Tibial nerve (tissue), 4 donors: ENCODE measurements around the gene SMTNL1. TPM values are rescaled to one million over a fixed set of nuclear protein-coding genes. Genes with fewer than 3 reads are reported as not detected.

Source experiments
- DNase-seq, 2 donors: peaks; one replicate each; pipeline ENCODE4 v3.0.0-alpha.2; 2019; ENCODE audit warnings: low spot score in 2 of 2
- H3K27ac ChIP-seq, 4 donors: fragments of 200-600 bp; sonication (generic) in 3 of 4; one replicate each; pipeline ENCODE4 v1.5.1; 2017 to 2019; ENCODE audit warnings: mild to moderate bottlenecking in 1 of 4
- H3K27me3 ChIP-seq, 2 donors: fragments of 200-600 bp; sonication (generic) in 1 of 2; one replicate each; pipeline versions ENCODE4 v1.5.1 to v1.6.0; 2017 to 2019
- H3K36me3 ChIP-seq, 3 donors: fragments of 200-600 bp; sonication (generic); one replicate each; pipeline ENCODE4 v1.5.1; 2018 to 2019
- H3K4me1 ChIP-seq, 4 donors: fragments of 200-600 bp; sonication (generic) in 3 of 4; one replicate each; pipeline ENCODE4 v1.5.1; 2017 to 2019
- H3K4me3 ChIP-seq, 4 donors: fragments of 200-600 bp; sonication (generic) in 3 of 4; one replicate each; pipeline ENCODE4 v1.5.1; 2017 to 2019; ENCODE audit warnings: mild to moderate bottlenecking in 1 of 4, moderate library complexity in 1 of 4
- H3K9me3 ChIP-seq, 4 donors: fragments of 200-600 bp; sonication (generic) in 3 of 4; one replicate each; pipeline ENCODE4 v1.5.1; 2017 to 2019
- EP300 ChIP-seq, 2 donors: sonication (generic); formaldehyde crosslinking; IDR thresholded peaks; one replicate each; pipeline ENCODE4 v1.6.1; 2017; ENCODE audit warnings: antibody characterized with exemption in 2 of 2, mild to moderate bottlenecking in 1 of 2
- POLR2A ChIP-seq, 2 donors: fragments of 450-650 bp; IDR thresholded peaks; one replicate each; pipeline ENCODE4 v1.6.1; 2017; ENCODE audit warnings: antibody characterized with exemption in 2 of 2, mild to moderate bottlenecking in 2 of 2, moderate library complexity in 2 of 2
- WGBS, 2 donors: methylation state at CpG; one replicate each; pipeline ENCODE4 v1.1.5; 2018; 5-methylcytosine and 5-hydroxymethylcytosine counted together
- total RNA-seq, 4 donors: library from RNA; depleted of rRNA; stranded (reverse); fragments of >200 nt; gene quantifications; one replicate each; pipeline ENCODE4 v1.1.0, GENCODE V29; 2016
- TF ChIP-seq, protein P1 (sequence below), 5 experiments: fragments of 200-600 bp in 3 of 5; fragments of 450-650 bp in 2 of 5; sonication (generic) in 3 of 5; IDR thresholded peaks; one replicate each; pipeline ENCODE4 v1.5.1; 2016 to 2019; ENCODE audit warnings: antibody characterized with exemption in 5 of 5, mild to moderate bottlenecking in 3 of 5, moderate library complexity in 2 of 5

The SMTNL1 gene
- total RNA-seq, 4 donors from 2014 or later: not detected

DNA sequence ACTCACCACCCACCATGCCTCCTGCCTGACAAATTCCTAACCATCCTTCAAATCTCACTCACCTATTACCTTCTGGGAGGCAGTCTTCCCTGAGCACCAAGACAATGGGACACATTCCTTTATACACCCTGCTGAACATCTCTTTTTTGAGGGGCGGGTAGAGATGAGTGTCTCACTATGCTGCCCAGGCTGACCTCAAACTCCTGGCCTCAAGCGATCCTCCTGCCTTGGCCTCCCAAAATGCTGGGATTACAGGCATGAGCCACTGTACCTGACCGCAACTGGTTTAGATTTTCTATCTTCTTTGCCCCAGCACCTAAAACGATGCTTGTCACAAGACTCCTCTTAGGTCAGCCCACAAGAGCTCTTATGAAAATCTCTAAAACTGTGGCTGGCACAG lies 14.0 kb upstream of the SMTNL1 start:
- Histone ChIP-seq H3K27me3 (no peaks in the 10 kb centered on the region), H3K36me3 (peaks cover 0 to 19% (median 0%) of the 10 kb centered on the region in 3 donors), H3K4me1 (no peaks in the 10 kb centered on the region), H3K9me3 (no peaks in the 10 kb centered on the region), H3K4me3 (no peak overlapping the region), H3K27ac (no peak overlapping the region)
- no peak for TF ChIP-seq POLR2A (IDR thresholded peaks at IDR 0.05)
- TF ChIP-seq, protein P1, sequence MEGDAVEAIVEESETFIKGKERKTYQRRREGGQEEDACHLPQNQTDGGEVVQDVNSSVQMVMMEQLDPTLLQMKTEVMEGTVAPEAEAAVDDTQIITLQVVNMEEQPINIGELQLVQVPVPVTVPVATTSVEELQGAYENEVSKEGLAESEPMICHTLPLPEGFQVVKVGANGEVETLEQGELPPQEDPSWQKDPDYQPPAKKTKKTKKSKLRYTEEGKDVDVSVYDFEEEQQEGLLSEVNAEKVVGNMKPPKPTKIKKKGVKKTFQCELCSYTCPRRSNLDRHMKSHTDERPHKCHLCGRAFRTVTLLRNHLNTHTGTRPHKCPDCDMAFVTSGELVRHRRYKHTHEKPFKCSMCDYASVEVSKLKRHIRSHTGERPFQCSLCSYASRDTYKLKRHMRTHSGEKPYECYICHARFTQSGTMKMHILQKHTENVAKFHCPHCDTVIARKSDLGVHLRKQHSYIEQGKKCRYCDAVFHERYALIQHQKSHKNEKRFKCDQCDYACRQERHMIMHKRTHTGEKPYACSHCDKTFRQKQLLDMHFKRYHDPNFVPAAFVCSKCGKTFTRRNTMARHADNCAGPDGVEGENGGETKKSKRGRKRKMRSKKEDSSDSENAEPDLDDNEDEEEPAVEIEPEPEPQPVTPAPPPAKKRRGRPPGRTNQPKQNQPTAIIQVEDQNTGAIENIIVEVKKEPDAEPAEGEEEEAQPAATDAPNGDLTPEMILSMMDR (IDR thresholded peaks at IDR 0.05): no peak
- TF ChIP-seq EP300 (IDR thresholded peaks at IDR 0.05): no peak
- DNase-seq: no peak
- 83 to 95% methylated on average over 4 of the region's 4 CpGs for WGBS, 2 donors

DNA sequence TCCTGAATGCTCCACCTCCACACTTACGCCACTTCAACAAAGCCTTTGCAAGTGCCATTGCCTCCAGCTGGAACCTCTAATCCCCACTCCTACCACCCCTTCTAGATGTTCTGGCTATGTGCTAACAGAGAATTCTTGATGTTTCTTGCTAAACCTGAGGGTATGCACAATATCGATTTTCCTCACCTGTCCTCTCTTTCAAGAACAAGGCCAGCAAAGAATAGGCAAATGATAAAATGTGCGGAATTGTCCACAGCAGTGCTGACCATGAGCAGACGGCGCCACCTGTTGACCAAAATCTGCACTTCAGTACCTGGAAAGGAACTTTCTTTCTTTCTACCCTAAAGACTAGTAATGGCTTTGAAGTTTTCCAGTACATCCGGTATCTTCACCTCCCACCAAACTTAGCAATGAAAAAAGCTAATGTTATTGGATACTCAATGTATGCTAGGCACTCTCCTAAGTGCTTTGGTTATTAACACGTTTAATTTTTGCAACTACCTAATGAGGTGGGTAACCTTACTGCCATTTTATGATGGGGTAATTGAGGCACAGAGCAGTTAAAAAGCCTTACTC lies 10.3 kb upstream of the SMTNL1 start:
- no peak overlapping the region for H3K27ac ChIP-seq
- no peaks in the 10 kb centered on the region for H3K27me3 ChIP-seq
- peaks cover 0 to 24% (median 10%) of the 10 kb centered on the region in 4 donors for H3K4me1 ChIP-seq
- 16 to 18% methylated on average over 7 of the region's 7 CpGs for WGBS, 2 donors
- peaks cover 0 to 24% (median 0%) of the 10 kb centered on the region in 3 donors for H3K36me3 ChIP-seq
- no peaks in the 10 kb centered on the region for H3K9me3 ChIP-seq
- TF ChIP-seq, protein P1 (IDR thresholded peaks at IDR 0.05): peak; percentile 85 to 91 (median 87)
- TF ChIP-seq EP300 (IDR thresholded peaks at IDR 0.05) (peak in 1 of 2 donors; percentile 36), POLR2A (IDR thresholded peaks at IDR 0.05) (no peak)
- H3K4me3 ChIP-seq: no peak overlapping the region
- DNase-seq: peak; percentile 72 to 95

DNA sequence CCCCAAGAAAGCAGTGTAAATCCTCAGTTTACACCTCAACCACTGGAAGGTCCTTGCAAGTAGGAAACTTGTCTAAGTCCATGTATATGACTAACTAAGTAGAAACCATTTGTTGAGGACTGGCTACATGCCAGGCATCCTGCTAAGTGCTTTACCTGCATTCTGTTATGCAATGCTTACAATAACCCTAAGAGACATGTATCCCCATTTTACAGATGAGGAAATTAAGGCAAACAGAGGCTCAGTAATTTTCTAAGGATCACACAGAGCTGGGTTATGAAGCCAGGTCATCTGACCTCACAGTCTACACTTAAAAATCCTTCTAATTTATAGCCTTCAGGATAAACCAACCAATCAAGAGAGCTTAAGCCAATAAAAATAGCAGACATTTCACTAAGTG lies 8.4 kb upstream of the SMTNL1 start:
- no peak for DNase-seq
- H3K9me3 ChIP-seq: no peaks in the 10 kb centered on the region
- H3K27me3 ChIP-seq: no peaks in the 10 kb centered on the region
- H3K4me3 ChIP-seq: no peak overlapping the region
- TF ChIP-seq EP300 (IDR thresholded peaks at IDR 0.05) (no peak), POLR2A (IDR thresholded peaks at IDR 0.05) (no peak)
- TF ChIP-seq, protein P1 (IDR thresholded peaks at IDR 0.05): no peak
- H3K27ac ChIP-seq: no peak overlapping the region
- peaks cover 0 to 24% (median 0%) of the 10 kb centered on the region in 3 donors for H3K36me3 ChIP-seq
- H3K4me1 ChIP-seq: peaks cover 0 to 24% (median 10%) of the 10 kb centered on the region in 4 donors

DNA sequence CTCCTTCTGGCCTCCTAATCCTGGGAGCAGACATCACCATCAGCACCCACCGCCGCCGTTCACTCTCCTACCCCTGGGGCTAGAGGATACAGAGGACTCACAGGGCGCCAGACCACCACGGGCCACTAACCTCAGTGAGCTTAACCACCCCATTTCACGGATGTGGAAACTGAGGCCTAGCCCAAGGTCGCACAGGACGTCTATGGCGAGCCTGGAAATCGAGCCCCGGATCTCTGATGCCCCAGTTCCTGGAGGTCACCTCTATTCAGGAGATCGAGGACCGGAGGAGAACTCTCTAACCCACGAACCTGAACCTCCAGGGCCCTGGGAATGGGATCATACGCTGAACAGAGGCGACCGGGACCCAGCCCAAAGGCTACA lies 7.2 kb upstream of the SMTNL1 start:
- H3K27ac ChIP-seq: peak overlapping the region in 3 of 4 donors; percentile 58 to 80 (median 72)

More for the DNA sequence above, 7.2 kb upstream of the SMTNL1 start:
- H3K4me3 ChIP-seq: peak overlapping the region; percentile 44 to 83 (median 70)
- H3K27me3 ChIP-seq: no peaks in the 10 kb centered on the region
- H3K4me1 ChIP-seq: peaks cover 0 to 24% (median 10%) of the 10 kb centered on the region in 4 donors
- peaks cover 0 to 16% (median 0%) of the 10 kb centered on the region in 3 donors for H3K36me3 ChIP-seq
- TF ChIP-seq POLR2A (IDR thresholded peaks at IDR 0.05) (no peak), EP300 (IDR thresholded peaks at IDR 0.05) (no peak)
- TF ChIP-seq, protein P1 (IDR thresholded peaks at IDR 0.05): no peak
- H3K9me3 ChIP-seq: no peaks in the 10 kb centered on the region
- WGBS, 2 donors: 2 to 4% methylated on average over 12 to 14 of the region's 17 CpGs
- no peak for DNase-seq
